ENCODE measurements around the gene SLC2A10. TPM values are rescaled to one million over a fixed set of nuclear protein-coding genes. Genes with fewer than 3 reads are reported as not detected.

SLC2A10 gene
- total RNA-seq, 1 experiment from 2014 or later = 1.6 TPM

DNA sequence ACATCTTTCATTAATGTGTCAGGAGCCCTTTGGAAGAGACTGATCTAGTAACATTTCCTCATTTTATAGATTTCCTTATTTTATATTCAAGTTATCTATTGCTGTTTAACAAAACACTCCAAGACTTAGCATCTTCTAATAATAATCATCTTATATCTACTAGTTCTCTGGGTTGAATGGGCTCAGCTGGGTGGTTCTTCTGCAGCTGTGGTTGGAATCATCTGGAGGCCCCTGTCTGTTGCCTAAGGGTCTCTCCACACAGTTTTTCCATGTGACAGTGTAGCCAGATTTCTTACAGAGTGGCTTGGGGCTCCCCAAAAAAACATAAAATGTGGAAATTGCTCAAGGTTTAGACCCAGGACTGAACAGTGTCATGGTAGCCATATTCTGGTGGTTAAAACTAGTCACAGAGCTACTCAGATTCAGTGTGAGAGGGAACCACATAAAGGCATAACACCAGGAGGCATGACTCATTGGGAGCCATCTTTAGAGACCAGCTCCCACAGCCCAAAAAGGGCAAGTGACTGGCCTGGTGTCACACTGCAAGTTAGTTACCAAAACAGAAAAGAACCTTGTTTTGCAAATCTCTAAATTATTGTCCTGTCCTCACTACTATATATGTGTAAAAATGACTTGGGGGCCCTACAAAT lies 11.5 kb downstream of the SLC2A10 start:
- BruUV-seq (replicated peaks) = no TSS peak
- in situ Hi-C loops (cut with HindIII; ENCODE audit: low pct_unique_long_range_greater_than_20kb, low sequenced_read_pairs) = no loop called here
- ChIA-PET POLR2A (no interaction called here), CTCF (interaction anchor here (0.6 to 0.7 kb wide), 2 partner anchors 31 to 1019 kb away, joined by 4 to 7 read pairs; no protein-coding TSS in a partner anchor)
- H3K4me3 ChIP-seq (ENCODE audit: low read depth in 2 of 2, low read length in 2 of 2) = no peak overlapping the region
- no peaks in the 10 kb centered on the region for H3K27me3 ChIP-seq (ENCODE audit: control insufficient read depth, insufficient read depth, low read length)
- no peak for TF ChIP-seq TCF7L2 (IDR thresholded peaks at IDR 0.05; ENCODE audit: low read depth, low read length)
- no peak for TF ChIP-seq POLR2AphosphoS5 (IDR thresholded peaks at IDR 0.05; ENCODE audit: low read depth, low read length)
- no peak for TF ChIP-seq SIN3A (IDR thresholded peaks at IDR 0.05; ENCODE audit: borderline replicate concordance, insufficient read depth, low read depth, low read length)
- TF ChIP-seq REST (IDR thresholded peaks at IDR 0.05; ENCODE audit: insufficient read depth in 1 of 2, low read depth in 2 of 2, low read length in 1 of 2) = no peak
- TF ChIP-seq CTCF (IDR thresholded peaks at IDR 0.05) = no peak
- H3K27ac ChIP-seq (ENCODE audit: low read length) = no peak overlapping the region
- no peaks in the 10 kb centered on the region for H3K4me1 ChIP-seq (ENCODE audit: control insufficient read depth, insufficient read depth, low read length)
- no peaks in the 10 kb centered on the region for H3K36me3 ChIP-seq (ENCODE audit: control insufficient read depth, insufficient read depth, low read length)
- no peaks in the 10 kb centered on the region; the same call in 1 of the 2 replicates for H3K9me3 ChIP-seq (ENCODE audit: control insufficient read depth, insufficient read depth, low read depth, low read length)
- ATAC-seq = no peak
- intact Hi-C loops (cut with micrococcal nuclease; ENCODE audit: unreplicated experiment) = no loop called here
- DNase-seq (ENCODE audit: low read depth, low spot score) = no peak

DNA sequence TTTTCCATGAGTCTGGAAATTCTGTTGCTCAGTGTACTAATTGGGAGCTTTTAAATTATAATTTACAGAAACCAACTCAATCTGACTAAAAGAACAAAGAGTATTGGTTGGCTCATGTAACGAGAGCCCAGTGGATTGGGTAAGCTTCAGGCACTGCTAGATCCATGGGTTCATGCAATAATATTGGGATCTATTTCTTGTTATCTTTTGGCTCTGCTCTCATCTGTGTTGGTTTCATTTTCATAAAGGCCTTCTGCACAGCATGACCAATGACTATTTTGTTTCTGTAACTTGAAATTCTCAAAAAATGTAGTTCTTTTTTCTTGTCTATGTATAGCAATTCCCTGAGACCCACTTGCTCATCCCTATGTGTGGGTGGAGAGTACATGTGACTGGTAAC lies 12.0 kb downstream of the SLC2A10 start:
- POLR2A ChIA-PET = no interaction called here
- no peaks in the 10 kb centered on the region for H3K36me3 ChIP-seq (ENCODE audit: control insufficient read depth, insufficient read depth, low read length)
- no TSS peak for BruUV-seq (replicated peaks)
- no peak for TF ChIP-seq SIN3A (IDR thresholded peaks at IDR 0.05; ENCODE audit: borderline replicate concordance, insufficient read depth, low read depth, low read length)
- no peak for TF ChIP-seq REST (IDR thresholded peaks at IDR 0.05; ENCODE audit: insufficient read depth in 1 of 2, low read depth in 2 of 2, low read length in 1 of 2)
- no peak for TF ChIP-seq TCF7L2 (IDR thresholded peaks at IDR 0.05; ENCODE audit: low read depth, low read length)
- TF ChIP-seq CTCF (IDR thresholded peaks at IDR 0.05) = no peak
- no peak for TF ChIP-seq POLR2AphosphoS5 (IDR thresholded peaks at IDR 0.05; ENCODE audit: low read depth, low read length)
- no peak overlapping the region for H3K27ac ChIP-seq (ENCODE audit: low read length)
- CTCF ChIA-PET = interaction anchor here (0.7 kb wide), 1 partner anchor 1019 kb away, joined by 7 read pairs; no protein-coding TSS in a partner anchor
- no peaks in the 10 kb centered on the region; the same call in 1 of the 2 replicates for H3K9me3 ChIP-seq (ENCODE audit: control insufficient read depth, insufficient read depth, low read depth, low read length)
- intact Hi-C loops (cut with micrococcal nuclease; ENCODE audit: unreplicated experiment) (no loop called here), in situ Hi-C loops (cut with HindIII; ENCODE audit: low pct_unique_long_range_greater_than_20kb, low sequenced_read_pairs) (no loop called here)
- no peak overlapping the region for H3K4me3 ChIP-seq (ENCODE audit: low read depth in 2 of 2, low read length in 2 of 2)
- no peaks in the 10 kb centered on the region for H3K4me1 ChIP-seq (ENCODE audit: control insufficient read depth, insufficient read depth, low read length)
- H3K27me3 ChIP-seq (ENCODE audit: control insufficient read depth, insufficient read depth, low read length) = no peaks in the 10 kb centered on the region
- DNase-seq (ENCODE audit: low read depth, low spot score) (no peak), ATAC-seq (no peak)

Measured in Panc1 (cell line).